IPS-NIHi7 (cell line): Measurements from ENCODE around the gene IL16.

Experiments
- DNase-seq: peaks from one replicate; pipeline ENCODE4 v3.0.0; 2012; ENCODE audit warnings: mixed read lengths; ENCODE audit errors: extremely low spot score

IL16 gene

GRCh38 chr15:81293728-81294515 lies 97.2 kb downstream of the IL16 start:
- no peak for DNase-seq

- DNase-seq: no peak
Observed at GRCh38 chr15:81294516-81294880, 97.8 kb downstream of the IL16 start.

DNA sequence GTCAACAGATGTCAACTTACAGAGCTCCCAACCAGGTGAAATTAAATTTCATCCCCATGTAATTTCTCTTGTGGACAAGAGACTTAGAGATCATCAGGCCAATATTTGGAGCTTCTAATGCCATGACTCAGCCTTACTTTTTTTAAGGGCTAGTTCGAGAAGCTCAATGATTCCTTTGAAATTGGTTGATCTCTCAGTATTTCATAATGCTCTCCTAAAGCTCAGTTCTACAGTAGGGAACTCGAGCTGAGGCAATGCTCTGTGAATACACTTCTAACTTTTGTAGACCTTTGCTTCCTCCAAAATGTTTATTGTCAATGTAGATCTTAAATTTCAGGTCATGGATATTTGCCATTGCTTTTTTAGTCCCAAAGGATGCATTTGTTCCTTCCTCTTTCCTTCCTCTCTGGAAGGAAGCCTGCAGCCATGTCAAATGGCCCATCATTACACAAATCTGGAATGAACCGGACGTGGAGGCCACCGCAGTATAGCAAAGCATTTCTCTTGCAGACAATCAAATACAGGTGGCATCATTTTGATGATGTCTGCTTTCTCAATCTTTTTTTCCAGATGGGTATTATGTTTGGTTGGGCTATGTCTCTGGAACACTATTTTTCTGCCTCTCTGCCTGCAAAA lies 98.9 kb downstream of the IL16 start:
- DNase-seq: no peak

GRCh38 chr15:81296186-81296585 lies 99.5 kb downstream of the IL16 start:
- no peak for DNase-seq

GRCh38 chr15:81296673-81297072 lies 100.0 kb downstream of the IL16 start:
- no peak for DNase-seq

- no peak for DNase-seq
Observed at GRCh38 chr15:81297147-81297572, 100.5 kb downstream of the IL16 start.

- no peak for DNase-seq
Observed at GRCh38 chr15:81297603-81298575, 101.2 kb downstream of the IL16 start.

DNA sequence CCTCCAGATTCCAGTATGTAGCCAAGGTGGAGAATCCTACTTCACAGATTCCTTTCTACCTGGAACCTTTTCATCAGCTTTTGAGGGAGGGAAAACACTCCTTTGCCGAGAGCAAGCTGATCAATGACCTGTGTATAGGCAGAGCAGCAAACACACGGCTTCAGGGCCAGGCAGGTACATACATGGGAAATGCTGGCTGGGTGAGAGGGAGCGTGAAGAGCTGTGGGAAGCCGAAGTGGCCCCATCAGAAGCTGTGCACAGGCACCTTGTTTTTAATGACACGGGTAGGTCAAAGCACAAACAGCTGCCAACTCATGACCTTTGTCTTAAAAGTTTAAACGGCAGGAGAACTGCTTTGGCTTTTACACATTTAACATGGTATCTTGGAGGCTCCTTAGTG lies 101.9 kb downstream of the IL16 start:
- DNase-seq: no peak

DNA sequence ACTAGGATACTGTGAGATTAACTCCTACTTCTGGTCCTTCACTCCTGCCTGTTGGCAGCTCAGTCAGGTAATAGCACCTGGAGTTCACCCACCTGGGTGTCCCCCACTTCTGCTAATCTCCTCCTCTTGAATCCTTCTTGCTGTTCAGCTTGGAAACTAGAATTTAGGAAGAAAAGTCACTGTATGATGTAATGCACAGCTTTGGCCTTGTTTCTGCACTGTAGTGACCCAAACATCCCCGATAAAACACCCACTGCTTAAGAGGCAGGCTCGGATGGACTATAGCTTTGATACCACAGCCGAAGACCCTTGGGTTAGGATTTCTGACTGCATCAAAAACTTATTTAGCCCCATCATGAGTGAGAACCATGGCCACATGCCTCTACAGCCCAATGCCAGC lies 102.5 kb downstream of the IL16 start:
- DNase-seq: no peak

DNA sequence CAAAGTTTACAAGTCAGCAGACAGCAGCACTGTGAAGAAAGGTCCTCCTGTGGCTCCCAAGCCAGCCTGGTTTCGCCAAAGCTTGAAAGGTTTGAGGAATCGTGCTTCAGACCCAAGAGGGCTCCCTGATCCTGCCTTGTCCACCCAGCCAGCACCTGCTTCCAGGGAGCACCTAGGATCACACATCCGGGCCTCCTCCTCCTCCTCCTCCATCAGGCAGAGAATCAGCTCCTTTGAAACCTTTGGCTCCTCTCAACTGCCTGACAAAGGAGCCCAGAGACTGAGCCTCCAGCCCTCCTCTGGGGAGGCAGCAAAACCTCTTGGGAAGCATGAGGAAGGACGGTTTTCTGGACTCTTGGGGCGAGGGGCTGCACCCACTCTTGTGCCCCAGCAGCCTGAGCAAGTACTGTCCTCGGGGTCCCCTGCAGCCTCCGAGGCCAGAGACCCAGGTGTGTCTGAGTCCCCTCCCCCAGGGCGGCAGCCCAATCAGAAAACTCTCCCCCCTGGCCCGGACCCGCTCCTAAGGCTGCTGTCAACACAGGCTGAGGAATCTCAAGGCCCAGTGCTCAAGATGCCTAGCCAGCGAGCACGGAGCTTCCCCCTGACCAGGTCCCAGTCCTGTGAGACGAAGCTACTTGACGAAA lies 103.1 kb downstream of the IL16 start:
- no peak for DNase-seq

- DNase-seq: no peak
Observed at GRCh38 chr15:81301385-81301784, 104.7 kb downstream of the IL16 start.

GRCh38 chr15:81301815-81302399 lies 105.2 kb downstream of the IL16 start:
- no peak for DNase-seq

DNA sequence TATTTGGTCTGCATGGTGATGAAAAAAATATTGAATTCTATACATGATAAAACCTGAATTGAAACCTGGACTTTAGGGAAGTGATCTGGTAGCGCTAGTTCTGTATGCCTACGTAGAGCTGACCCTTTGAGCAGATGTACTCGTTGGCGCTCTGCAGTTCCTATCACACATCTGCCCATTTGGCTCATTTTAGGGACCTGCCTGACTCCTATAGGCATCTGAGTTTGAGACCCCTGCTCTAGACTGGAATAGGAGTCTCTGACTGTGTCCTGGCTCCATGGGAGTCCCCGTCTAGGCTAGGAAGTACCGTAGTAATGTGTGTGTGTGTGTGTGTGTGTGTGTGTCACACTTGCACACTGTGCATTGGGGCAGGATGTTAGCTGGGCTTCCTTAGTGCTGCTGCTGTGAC lies 106.0 kb downstream of the IL16 start:
- no peak for DNase-seq

- DNase-seq: peak; percentile 51
Observed at GRCh38 chr15:81303244-81304225, 106.9 kb downstream of the IL16 start.

- no peak for DNase-seq
Observed at GRCh38 chr15:81304226-81304625, 107.5 kb downstream of the IL16 start.

- no peak for DNase-seq
Observed at GRCh38 chr15:81308260-81308659, 111.6 kb downstream of the IL16 start.

- no peak for DNase-seq
Observed at GRCh38 chr15:81309647-81310450, 113.2 kb downstream of the IL16 start.

DNA sequence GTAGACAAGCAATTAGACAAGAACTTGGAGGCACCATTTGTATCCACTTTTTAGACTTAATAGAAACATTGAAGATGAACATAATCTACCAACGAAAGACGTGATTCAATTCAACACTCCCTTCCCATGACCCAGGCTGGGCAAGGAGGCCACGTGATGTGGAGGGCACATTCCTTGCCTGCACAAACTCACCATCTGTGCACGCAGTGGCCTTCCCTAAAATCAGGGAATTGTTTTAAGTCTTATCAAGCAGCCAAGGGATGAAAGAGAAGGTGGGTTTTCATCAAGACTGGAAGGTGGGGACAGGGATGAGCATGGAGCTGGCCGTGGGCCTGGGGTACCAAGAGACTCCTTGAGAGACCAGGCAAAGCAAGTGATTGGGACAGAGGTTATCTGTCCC lies 113.8 kb downstream of the IL16 start:
- DNase-seq: no peak

DNA sequence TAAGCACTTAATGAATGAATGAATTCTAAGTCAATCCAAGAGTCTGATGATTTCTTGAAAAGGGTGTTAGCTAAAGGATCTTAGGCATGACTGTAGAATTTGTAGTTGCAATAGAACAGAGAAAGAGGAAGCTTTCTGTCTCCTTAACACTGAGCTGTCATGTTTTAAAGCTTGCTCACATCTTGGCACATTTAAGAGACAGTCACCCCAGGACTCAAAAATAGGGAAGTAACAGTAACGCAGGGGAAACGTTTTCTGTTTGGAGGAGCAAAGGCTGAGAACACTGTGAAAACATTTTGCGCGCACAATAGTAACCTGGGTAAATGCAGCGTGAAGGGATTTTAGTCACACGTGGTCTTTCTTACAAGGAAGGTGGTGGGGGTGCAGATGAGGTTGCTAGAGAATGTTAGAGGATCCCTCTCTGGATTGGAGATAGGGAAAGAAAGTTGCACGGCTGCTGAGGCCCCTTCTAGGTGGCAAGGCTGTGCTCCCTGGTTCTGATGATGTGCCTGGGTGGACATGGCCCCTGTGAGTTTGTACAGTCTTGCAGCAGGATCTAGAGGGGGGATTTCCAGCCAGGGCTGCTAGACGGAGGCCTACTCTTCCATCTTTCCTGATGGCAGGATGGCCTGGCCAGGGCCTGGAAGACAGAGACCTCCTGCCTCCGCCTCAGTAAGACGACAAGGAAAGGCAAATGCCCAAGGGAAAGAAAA lies 115.2 kb downstream of the IL16 start:
- no peak for DNase-seq
